Effector CD8-positive, alpha-beta T cell (primary cell): ENCODE measurements around the gene DHX57.
A peak's percentile ranks its signal among the peaks of the same experiment; 100 is the strongest.

Source experiments
- DNase-seq: peaks from one replicate; lab custom pipeline; 2025; lab: John Stamatoyannopoulos, UW

DHX57 gene

DNA sequence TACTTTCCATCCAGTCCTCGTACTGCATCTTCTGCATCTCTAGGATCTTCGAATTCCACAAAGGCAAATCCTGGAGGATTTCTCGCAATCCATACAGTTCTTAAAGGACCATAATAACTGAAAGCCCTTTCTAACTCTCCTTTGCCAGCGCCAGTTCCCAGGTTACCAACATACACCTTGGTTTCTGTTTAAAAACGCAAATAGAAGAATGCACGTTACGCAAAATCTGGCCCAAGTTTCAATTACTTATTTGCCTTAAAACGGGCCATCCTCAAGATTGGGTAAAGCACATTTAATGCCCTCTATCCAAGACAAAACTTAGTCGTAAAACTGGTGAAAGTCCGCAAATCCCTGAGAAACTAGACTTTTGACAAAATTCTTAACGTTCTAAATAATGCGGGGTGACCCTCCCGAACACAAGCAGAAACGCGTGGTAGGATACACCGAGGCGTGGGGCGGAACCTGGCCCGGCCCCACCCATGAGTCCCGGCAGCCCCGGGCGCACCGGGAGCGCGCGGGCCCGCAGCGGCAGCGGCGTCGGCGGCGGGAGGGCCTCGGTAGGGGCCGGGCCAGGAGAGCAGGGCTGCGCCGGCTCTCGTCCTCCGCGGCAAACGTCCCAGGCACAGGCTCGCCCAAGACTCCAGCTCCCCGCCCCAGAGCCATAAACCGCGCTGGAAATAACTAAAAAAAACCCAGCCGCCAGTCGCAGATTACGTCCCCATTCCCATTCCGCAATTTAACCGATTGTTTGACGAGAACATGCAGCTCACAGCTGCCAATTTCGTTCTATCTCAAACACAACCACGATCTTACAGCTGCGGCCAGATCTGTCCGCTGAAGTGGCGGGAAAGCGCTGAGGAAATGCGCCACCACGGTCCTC, 125.5 kb downstream of the DHX57 start:
- DNase-seq: peak; percentile 32

DNA sequence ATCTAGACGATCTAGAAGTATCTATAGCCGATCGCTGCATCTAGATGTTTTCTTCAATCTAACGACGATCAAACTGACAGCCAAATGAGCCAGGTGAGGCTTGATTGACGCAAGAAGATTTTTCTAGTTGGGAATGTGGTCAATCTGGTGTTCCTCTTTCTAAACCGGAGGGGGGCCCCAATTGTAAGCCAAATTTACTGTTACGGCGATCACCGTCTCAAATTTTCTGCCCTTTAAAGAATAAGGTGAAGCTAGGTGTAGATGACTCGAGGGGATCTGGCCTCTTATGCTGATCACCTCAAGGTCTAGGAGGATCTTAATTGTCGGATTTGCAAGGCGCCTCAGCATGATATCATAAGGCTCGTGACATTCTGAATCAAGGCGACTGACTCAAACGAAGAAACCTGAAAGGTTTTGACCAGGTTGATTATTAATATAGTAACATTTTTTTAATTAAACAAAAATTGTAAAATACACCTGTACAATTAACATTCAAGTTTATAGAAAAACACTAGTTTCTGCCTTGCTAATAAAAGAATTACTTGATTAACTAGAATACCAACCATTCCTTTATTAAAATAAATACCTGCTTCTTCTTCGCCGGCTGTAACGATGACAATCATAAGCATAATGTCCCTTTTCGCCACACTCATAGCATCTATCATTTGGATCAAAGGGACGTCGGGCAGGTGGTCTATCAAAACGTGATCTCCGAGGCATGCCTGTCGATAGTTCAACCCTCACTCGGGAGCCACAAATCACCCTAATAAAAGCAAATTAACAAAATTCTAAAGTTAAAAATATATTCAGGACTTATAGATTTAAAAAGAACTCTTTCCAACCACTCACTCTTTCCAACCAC, 126.6 kb downstream of the DHX57 start:
- no peak for DNase-seq

GRCh38 chr2:38748391-38748790, 127.3 kb downstream of the DHX57 start:
- no peak for DNase-seq

- DNase-seq: no peak
Observed at GRCh38 chr2:38747819-38748218, 127.9 kb downstream of the DHX57 start.
